ENCODE measurements around the gene TEAD4.

DNA sequence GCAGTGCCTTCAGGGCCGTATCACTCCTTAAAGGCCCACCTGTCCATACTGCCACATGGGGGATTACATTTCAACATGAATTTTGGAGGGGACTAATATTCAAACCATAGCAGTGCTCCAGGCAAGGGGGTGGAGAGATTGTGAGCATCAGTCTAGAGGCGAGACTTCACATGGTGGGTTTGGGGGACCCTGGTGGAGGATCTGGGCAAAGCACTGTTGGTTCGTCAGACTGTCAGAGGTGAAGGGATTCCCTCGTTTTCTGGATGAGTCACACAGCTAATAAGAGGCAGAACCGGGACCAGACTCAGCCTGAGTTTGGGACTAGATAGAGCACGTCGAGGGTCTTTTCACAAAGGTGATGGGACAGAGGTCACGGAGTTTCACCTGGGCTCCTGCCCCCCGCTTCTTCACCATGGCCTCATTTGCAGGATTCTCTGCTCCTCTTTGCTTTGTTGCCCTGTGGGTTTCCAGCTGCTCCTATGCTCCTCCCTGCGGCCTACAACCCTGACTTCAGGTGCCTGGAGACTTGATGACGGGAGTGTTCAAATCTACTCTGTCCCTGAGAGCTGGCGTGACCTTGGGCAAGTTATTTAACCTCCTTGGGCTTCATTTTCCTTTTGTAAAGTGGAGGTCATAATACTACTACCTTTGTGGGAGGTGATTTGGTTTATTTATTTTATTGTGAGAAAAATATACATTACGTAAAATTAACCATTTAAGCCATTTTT, 41.5 kb downstream of the TEAD4 start:
- TF ChIP-seq, protein P1, sequence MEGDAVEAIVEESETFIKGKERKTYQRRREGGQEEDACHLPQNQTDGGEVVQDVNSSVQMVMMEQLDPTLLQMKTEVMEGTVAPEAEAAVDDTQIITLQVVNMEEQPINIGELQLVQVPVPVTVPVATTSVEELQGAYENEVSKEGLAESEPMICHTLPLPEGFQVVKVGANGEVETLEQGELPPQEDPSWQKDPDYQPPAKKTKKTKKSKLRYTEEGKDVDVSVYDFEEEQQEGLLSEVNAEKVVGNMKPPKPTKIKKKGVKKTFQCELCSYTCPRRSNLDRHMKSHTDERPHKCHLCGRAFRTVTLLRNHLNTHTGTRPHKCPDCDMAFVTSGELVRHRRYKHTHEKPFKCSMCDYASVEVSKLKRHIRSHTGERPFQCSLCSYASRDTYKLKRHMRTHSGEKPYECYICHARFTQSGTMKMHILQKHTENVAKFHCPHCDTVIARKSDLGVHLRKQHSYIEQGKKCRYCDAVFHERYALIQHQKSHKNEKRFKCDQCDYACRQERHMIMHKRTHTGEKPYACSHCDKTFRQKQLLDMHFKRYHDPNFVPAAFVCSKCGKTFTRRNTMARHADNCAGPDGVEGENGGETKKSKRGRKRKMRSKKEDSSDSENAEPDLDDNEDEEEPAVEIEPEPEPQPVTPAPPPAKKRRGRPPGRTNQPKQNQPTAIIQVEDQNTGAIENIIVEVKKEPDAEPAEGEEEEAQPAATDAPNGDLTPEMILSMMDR (IDR thresholded peaks at IDR 0.05; ENCODE audit: low read depth, low read length), result no peak
- TF ChIP-seq EZH2phosphoT487 (IDR thresholded peaks at IDR 0.05; ENCODE audit: low read depth), result no peak
